SK-N-SH (cell line): ENCODE data around the gene CFAP69. TPM values are rescaled to one million over a fixed set of nuclear protein-coding genes. Genes with fewer than 3 reads are reported as not detected.
"Not testable (repeated sequence)": the region's sequence is repeated elsewhere in the genome, so short reads cannot be mapped to it uniquely, and the experiment has no call there.

ENCODE experiments used
- CTCF ChIA-PET: fragments of 300-600, 350-600 bp; formaldehyde crosslinking; extraction: SDS; loops from one replicate; lab custom pipeline; 2021; lab: Yijun Ruan, JAX
- POLR2A ChIA-PET: fragments of 350-600 bp; sonication (Branson Sonifier 250); formaldehyde crosslinking; extraction: SDS; loops from one replicate; lab custom pipeline; 2020; ENCODE audit warnings: antibody characterized with exemption, inconsistent platforms; lab: Yijun Ruan, JAX
- DNase-seq: peaks from one replicate; pipeline ENCODE4 v3.0.0; 2012
- H2AFZ ChIP-seq: fragments of 200-600 bp; sonication (generic); 2 replicates; pipeline ENCODE4 v1.8.1; 2016; ENCODE audit warnings: antibody characterized with exemption, mild to moderate bottlenecking, low read depth
- H3F3A ChIP-seq: fragments of 200-600 bp; sonication (generic); replicated peaks from 2 replicates; pipeline ENCODE3; 2016; ENCODE audit warnings: antibody characterized with exemption, mild to moderate bottlenecking; ENCODE audit not compliant: insufficient read depth
- H3K27ac ChIP-seq, 2 experiments: fragments of 200-500 bp in 1 of 2; fragments of 200-600 bp in 1 of 2; sonication (Bioruptor generic) in 1 of 2; sonication (generic), shearing (Covaris generic) in 1 of 2; 2 replicates each; pipeline versions ENCODE4 v1.5.1 to v1.6.1; 2014 to 2016; ENCODE audit warnings: low read depth in 2 of 2, inconsistent platforms in 1 of 2, low read length in 1 of 2, mild to moderate bottlenecking in 1 of 2, mixed read lengths in 1 of 2
- H3K27me3 ChIP-seq: fragments of 200-600 bp; sonication (generic), shearing (Covaris generic); 2 replicates; pipeline ENCODE4 v1.6.1; 2016; ENCODE audit warnings: mixed run types; ENCODE audit not compliant: insufficient read depth
- H3K36me3 ChIP-seq, 2 experiments: fragments of 200-500 bp in 1 of 2; fragments of 200-600 bp in 1 of 2; sonication (Bioruptor generic) in 1 of 2; sonication (generic) in 1 of 2; replicated peaks in 1 of 2; 2 replicates each; pipeline versions ENCODE3 to v1.5.1; 2014 to 2016; ENCODE audit warnings: low read length in 1 of 2, mild to moderate bottlenecking in 1 of 2; ENCODE audit not compliant: insufficient read depth in 2 of 2, control insufficient read depth in 1 of 2
- H3K4me1 ChIP-seq, 2 experiments: fragments of 200-500 bp in 1 of 2; fragments of 200-600 bp in 1 of 2; sonication (Bioruptor generic) in 1 of 2; sonication (generic), shearing (Covaris generic) in 1 of 2; 2 replicates each; pipeline versions ENCODE4 v1.5.1 to v1.6.1; 2014 to 2016; ENCODE audit warnings: low read depth in 1 of 2, low read length in 1 of 2, mixed run types in 1 of 2; ENCODE audit not compliant: insufficient read depth in 2 of 2, control insufficient read depth in 1 of 2
- H3K4me2 ChIP-seq: fragments of 200-600 bp; sonication (generic), shearing (Covaris generic); 2 replicates; pipeline ENCODE4 v1.6.1; 2017; ENCODE audit warnings: mixed run types
- H3K4me3 ChIP-seq, 2 experiments: fragments of 200-500 bp in 1 of 2; fragments of 200-600 bp in 1 of 2; sonication (Bioruptor generic) in 1 of 2; sonication (generic), shearing (Covaris generic) in 1 of 2; 2 replicates each; pipeline versions ENCODE4 v1.5.1 to v1.8.1; 2014 to 2016; ENCODE audit warnings: low read depth in 2 of 2, inconsistent platforms in 1 of 2, low read length in 1 of 2, mild to moderate bottlenecking in 1 of 2, mixed read lengths in 1 of 2, moderate library complexity in 1 of 2
- H3K79me2 ChIP-seq: fragments of 200-600 bp; sonication (generic); 2 replicates; pipeline ENCODE4 v1.8.1; 2017; ENCODE audit warnings: mild to moderate bottlenecking; ENCODE audit not compliant: insufficient read depth
- H3K9ac ChIP-seq: fragments of 200-600 bp; sonication (generic); 2 replicates; pipeline ENCODE4 v1.6.1; 2017; ENCODE audit warnings: mixed run types
- H3K9me2 ChIP-seq: fragments of 200-600 bp; sonication (generic); 2 replicates; pipeline ENCODE4 v1.6.1; 2017; ENCODE audit warnings: mixed run types
- H3K9me3 ChIP-seq: fragments of 200-600 bp; sonication (generic); 2 replicates; pipeline ENCODE4 v1.6.1; 2017; ENCODE audit warnings: mixed run types, mild to moderate bottlenecking, moderate library complexity
- H4K20me1 ChIP-seq: fragments of 200-600 bp; sonication (generic); 2 replicates; pipeline ENCODE4 v1.6.1; 2017; ENCODE audit warnings: mild to moderate bottlenecking, mixed run types; ENCODE audit not compliant: insufficient read depth
- CHD2 ChIP-seq: fragments of 150-350 bp; IDR thresholded peaks from 2 replicates; pipeline ENCODE4 v1.6.1; 2018; ENCODE audit warnings: low read length; ENCODE audit not compliant: partially characterized antibody
- CTCF ChIP-seq: fragments of 200-600 bp; sonication (generic); IDR thresholded peaks from 2 replicates; pipeline ENCODE4 v1.6.1; 2017; ENCODE audit warnings: antibody characterized with exemption, mild to moderate bottlenecking, moderate library complexity
- ELF1 ChIP-seq: IDR thresholded peaks from 2 replicates; pipeline ENCODE4 v1.4.0; 2012
- EP300 ChIP-seq, 2 experiments: IDR thresholded peaks; 2 replicates each; pipeline versions ENCODE4 v1.4.0 to v1.6.1; 2012; ENCODE audit warnings: borderline replicate concordance in 1 of 2, low read depth in 1 of 2, low read length in 1 of 2
- EZH2phosphoT487 ChIP-seq: fragments of 200-600 bp; sonication (generic); IDR thresholded peaks from 2 replicates; pipeline ENCODE4 v1.6.1; 2017; ENCODE audit warnings: low read depth, mixed run types, mild to moderate bottlenecking, antibody characterized with exemption, moderate library complexity, borderline replicate concordance
- MAX ChIP-seq: IDR thresholded peaks from 2 replicates; pipeline ENCODE4 v1.4.0; 2012; ENCODE audit warnings: low read depth
- MEF2A ChIP-seq: IDR thresholded peaks from 2 replicates; pipeline ENCODE4 v1.4.0; 2012; ENCODE audit warnings: low read depth, borderline replicate concordance
- PBX3 ChIP-seq: IDR thresholded peaks from 2 replicates; pipeline ENCODE4; 2012
- RCOR1 ChIP-seq: fragments of 150-350 bp; IDR thresholded peaks from 2 replicates; pipeline ENCODE4 v1.6.1; 2017; ENCODE audit warnings: antibody characterized with exemption, low read length
- SIN3A ChIP-seq: IDR thresholded peaks from 2 replicates; pipeline ENCODE4 v1.6.1; 2012; ENCODE audit warnings: low read depth, mild to moderate bottlenecking, low read length, moderate library complexity, borderline replicate concordance
- TAF1 ChIP-seq: IDR thresholded peaks from 2 replicates; pipeline ENCODE4 v1.6.1; 2012; ENCODE audit warnings: low read depth, mild to moderate bottlenecking, low read length, moderate library complexity, borderline replicate concordance
- TCF12 ChIP-seq: IDR thresholded peaks from 2 replicates; pipeline ENCODE4 v1.4.0; 2012
- ZBTB33 ChIP-seq: IDR thresholded peaks from 2 replicates; pipeline ENCODE4 v1.4.0; 2012; ENCODE audit warnings: low read depth, borderline replicate concordance
- WGBS: methylation state at CpG from one replicate; pipeline ENCODE4 v1.1.6; 2017; ENCODE audit warnings: low lambda C conversion rate; 5-methylcytosine and 5-hydroxymethylcytosine counted together
- polyA plus RNA-seq, 3 experiments: library from polyadenylated mRNA; depleted of rRNA; stranded (reverse); fragments of >200 nt; gene quantifications; 2 replicates each; pipeline ENCODE4 v1.2.3, GENCODE V29; 2012

The CFAP69 gene
- polyA plus RNA-seq, 1 of the 3 experiments (the other 2 are of a cell fraction): 2.3 TPM

- no peak for TF ChIP-seq TAF1
- no peak for TF ChIP-seq PBX3
- no peak for TF ChIP-seq MEF2A
- no peak for TF ChIP-seq TCF12
- no peak for TF ChIP-seq EP300 (IDR thresholded peaks at IDR 0.05; ENCODE audit: borderline replicate concordance in 1 of 2, low read depth in 1 of 2, low read length in 1 of 2)
- TF ChIP-seq EZH2phosphoT487: no peak
- no peak for TF ChIP-seq RCOR1
- no peak for TF ChIP-seq CHD2
- TF ChIP-seq MAX: no peak
- no peak for TF ChIP-seq SIN3A
- no peak for TF ChIP-seq CTCF
- Histone ChIP-seq H3K4me3 (no peak overlapping the region), H3F3A (no peaks in the 10 kb centered on the region), H3K9me3 (no peaks in the 10 kb centered on the region), H3K9ac (no peak overlapping the region), H3K79me2 (no peaks in the 10 kb centered on the region), H3K4me1 (peaks cover 0 to 8% of the 10 kb centered on the region in 2 experiments; a peak in 1 of 4 replicates), H3K9me2 (no peaks in the 10 kb centered on the region), H3K27ac (peak overlapping the region in 1 of 2 experiments; percentile 11; a peak in 1 of 4 replicates), H4K20me1 (no peaks in the 10 kb centered on the region), H3K36me3 (no peaks in the 10 kb centered on the region), H2AFZ (peak overlapping the region; percentile 32), H3K4me2 (peak overlapping the region; percentile 10; the same call in 1 of the 2 replicates), H3K27me3 (no peaks in the 10 kb centered on the region)
- DNase-seq: no peak
- WGBS: 65% methylated on average over 3 of the region's 3 CpGs
- ChIA-PET CTCF (interaction anchor here (1.6 kb wide), 1 partner anchor 96 kb away, joined by 5 read pairs; the partner anchor contains the start of gene STEAP1), POLR2A (no interaction called here)
Observed at GRCh38 chr7:90250601-90251303, 5.8 kb downstream of the CFAP69 start.

- Histone ChIP-seq H3K4me2 (peak overlapping the region; percentile 10; the same call in 1 of the 2 replicates), H3K9ac (no peak overlapping the region), H3K9me2 (no peaks in the 10 kb centered on the region), H2AFZ (peak overlapping the region; percentile 32), H3K36me3 (no peaks in the 10 kb centered on the region), H3K4me1 (peaks cover 0 to 3% of the 10 kb centered on the region in 2 experiments; a peak in 1 of 4 replicates), H3K9me3 (no peaks in the 10 kb centered on the region), H3K4me3 (no peak overlapping the region), H3F3A (no peaks in the 10 kb centered on the region), H3K27ac (0 out of 4 replicates have a peak overlapping the region, but pooled peaks of 1 of the 2 experiments have one; percentile 11), H3K27me3 (no peaks in the 10 kb centered on the region), H3K79me2 (no peaks in the 10 kb centered on the region), H4K20me1 (no peaks in the 10 kb centered on the region)
- WGBS: 60% methylated on average over 1 of the region's 1 CpG
- ChIA-PET CTCF (interaction anchor here (1.6 kb wide), 1 partner anchor 97 kb away, joined by 5 read pairs; the partner anchor contains the start of gene STEAP1), POLR2A (interaction anchor here (0.6 kb wide), 1 partner anchor 183 kb away, joined by 3 read pairs; no protein-coding TSS in a partner anchor)
- DNase-seq: no peak
- TF ChIP-seq CHD2 (no peak), EP300 (IDR thresholded peaks at IDR 0.05; ENCODE audit: borderline replicate concordance in 1 of 2, low read depth in 1 of 2, low read length in 1 of 2) (no peak), ZBTB33 (no peak), ELF1 (no peak), MEF2A (no peak)
Observed at GRCh38 chr7:90251304-90251635, 6.3 kb downstream of the CFAP69 start.

- CTCF ChIA-PET: interaction anchor here (1.4 kb wide), 1 partner anchor 102 kb away, joined by 7 read pairs; the partner anchor contains the start of gene STEAP1
- H3K9me3 ChIP-seq, POLR2A ChIA-PET, H3K4me3 ChIP-seq, H3K36me3 ChIP-seq, H3K4me1 ChIP-seq, H2AFZ ChIP-seq, H3K9me2 ChIP-seq, H3K4me2 ChIP-seq, H3K9ac ChIP-seq, H3F3A ChIP-seq, H3K27me3 ChIP-seq, DNase-seq, H3K27ac ChIP-seq, H4K20me1 ChIP-seq, H3K79me2 ChIP-seq: not testable (repeated sequence)
- WGBS: 89% methylated on average over 5 of the region's 5 CpGs
Observed at GRCh38 chr7:90256011-90256410, 11.0 kb downstream of the CFAP69 start.
